KMS-11 (cell line): ENCODE results near the gene DHRS3.
"Not testable (repeated sequence)": the region's sequence is repeated elsewhere in the genome, so short reads cannot be mapped to it uniquely, and the experiment has no call there.

ENCODE experiments used
- H2AFZ ChIP-seq: fragments of 200-600 bp; sonication (generic); 2 replicates; pipeline ENCODE4 v1.6.1; 2016; ENCODE audit warnings: antibody characterized with exemption, mixed run types, low read depth
- H3K27ac ChIP-seq: fragments of 200-600 bp; sonication (generic); 2 replicates; pipeline ENCODE4 v1.6.1; 2016; ENCODE audit warnings: mild to moderate bottlenecking, mixed run types
- H3K27me3 ChIP-seq: fragments of 200-600 bp; sonication (generic); 2 replicates; pipeline ENCODE4 v1.6.1; 2017; ENCODE audit warnings: mild to moderate bottlenecking, low read depth, mixed run types, moderate library complexity; ENCODE audit not compliant: insufficient read depth
- H3K36me3 ChIP-seq: fragments of 200-600 bp; sonication (generic); 2 replicates; pipeline ENCODE4 v1.6.1; 2017; ENCODE audit warnings: mild to moderate bottlenecking, mixed run types; ENCODE audit not compliant: insufficient read depth
- H3K4me1 ChIP-seq: fragments of 200-600 bp; sonication (generic); 2 replicates; pipeline ENCODE4 v1.6.1; 2016; ENCODE audit warnings: mild to moderate bottlenecking, low read depth, mixed run types; ENCODE audit not compliant: poor library complexity, severe bottlenecking
- H3K4me2 ChIP-seq: fragments of 200-600 bp; sonication (generic); 2 replicates; pipeline ENCODE4 v1.7.0; 2016; ENCODE audit warnings: mild to moderate bottlenecking, mixed run types
- H3K4me3 ChIP-seq: fragments of 200-600 bp; sonication (generic); IDR thresholded peaks from 2 replicates; pipeline ENCODE4 v1.6.1; 2017; ENCODE audit warnings: low read depth, low read length, mixed read lengths; ENCODE audit not compliant: insufficient read depth
- H3K79me2 ChIP-seq: fragments of 200-600 bp; sonication (generic); 2 replicates; pipeline ENCODE4 v1.6.1; 2016; ENCODE audit warnings: low read depth, mixed run types; ENCODE audit not compliant: insufficient read depth
- H3K9ac ChIP-seq: fragments of 200-600 bp; sonication (generic); 2 replicates; pipeline ENCODE4 v1.6.1; 2016; ENCODE audit warnings: mild to moderate bottlenecking, mixed run types
- H4K20me1 ChIP-seq: fragments of 200-600 bp; sonication (generic); 2 replicates; pipeline ENCODE4 v1.6.1; 2016; ENCODE audit warnings: mild to moderate bottlenecking, mixed run types; ENCODE audit not compliant: insufficient read depth
- TF ChIP-seq, protein P1 (sequence below): fragments of 200-600 bp; sonication (generic); conservative IDR thresholded peaks from 2 replicates; pipeline ENCODE4 v1.6.1; 2017; ENCODE audit warnings: low read depth, mild to moderate bottlenecking, antibody characterized with exemption, low read length, moderate library complexity, mixed read lengths

DHRS3 gene

GRCh38 chr1:12648741-12649140 is 30.7 kb upstream of the DHRS3 start:
- Histone ChIP-seq H3K27me3 (peaks cover 7% of the 10 kb centered on the region; the same call in 1 of the 2 replicates), H3K4me2 (no peak overlapping the region), H2AFZ (no peak overlapping the region), H3K4me3 (no peak overlapping the region), H3K4me1 (no peaks in the 10 kb centered on the region), H3K27ac (no peak overlapping the region), H3K79me2 (no peaks in the 10 kb centered on the region), H4K20me1 (no peaks in the 10 kb centered on the region), H3K36me3 (no peaks in the 10 kb centered on the region), H3K9ac (no peak overlapping the region)
- TF ChIP-seq, protein P1, sequence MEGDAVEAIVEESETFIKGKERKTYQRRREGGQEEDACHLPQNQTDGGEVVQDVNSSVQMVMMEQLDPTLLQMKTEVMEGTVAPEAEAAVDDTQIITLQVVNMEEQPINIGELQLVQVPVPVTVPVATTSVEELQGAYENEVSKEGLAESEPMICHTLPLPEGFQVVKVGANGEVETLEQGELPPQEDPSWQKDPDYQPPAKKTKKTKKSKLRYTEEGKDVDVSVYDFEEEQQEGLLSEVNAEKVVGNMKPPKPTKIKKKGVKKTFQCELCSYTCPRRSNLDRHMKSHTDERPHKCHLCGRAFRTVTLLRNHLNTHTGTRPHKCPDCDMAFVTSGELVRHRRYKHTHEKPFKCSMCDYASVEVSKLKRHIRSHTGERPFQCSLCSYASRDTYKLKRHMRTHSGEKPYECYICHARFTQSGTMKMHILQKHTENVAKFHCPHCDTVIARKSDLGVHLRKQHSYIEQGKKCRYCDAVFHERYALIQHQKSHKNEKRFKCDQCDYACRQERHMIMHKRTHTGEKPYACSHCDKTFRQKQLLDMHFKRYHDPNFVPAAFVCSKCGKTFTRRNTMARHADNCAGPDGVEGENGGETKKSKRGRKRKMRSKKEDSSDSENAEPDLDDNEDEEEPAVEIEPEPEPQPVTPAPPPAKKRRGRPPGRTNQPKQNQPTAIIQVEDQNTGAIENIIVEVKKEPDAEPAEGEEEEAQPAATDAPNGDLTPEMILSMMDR: no peak

DNA sequence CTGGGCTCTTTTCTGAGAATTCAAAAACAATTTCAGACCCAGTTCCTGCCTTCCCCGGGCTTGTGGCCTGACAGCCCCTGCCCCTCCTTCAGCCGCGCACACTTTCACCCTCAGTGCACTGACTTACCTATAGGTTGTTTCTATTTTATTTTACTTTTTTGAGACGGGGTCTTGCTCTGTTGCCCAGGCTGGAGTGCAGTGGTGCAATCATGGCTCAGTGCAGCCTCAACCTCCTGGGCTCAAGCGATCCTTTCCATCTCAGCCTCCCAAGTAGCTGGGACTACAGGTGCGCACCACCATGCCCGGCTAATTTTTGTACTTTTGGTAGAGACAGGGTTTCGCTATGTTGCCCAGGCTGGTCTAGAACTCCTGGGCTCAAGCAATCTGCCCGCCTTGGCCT is 27.4 kb upstream of the DHRS3 start:
- not testable (repeated sequence) for H3K27me3 ChIP-seq, H3K4me2 ChIP-seq, H4K20me1 ChIP-seq, H3K4me1 ChIP-seq, H3K36me3 ChIP-seq, H3K79me2 ChIP-seq, H3K9ac ChIP-seq, H2AFZ ChIP-seq, H3K4me3 ChIP-seq, H3K27ac ChIP-seq

DNA sequence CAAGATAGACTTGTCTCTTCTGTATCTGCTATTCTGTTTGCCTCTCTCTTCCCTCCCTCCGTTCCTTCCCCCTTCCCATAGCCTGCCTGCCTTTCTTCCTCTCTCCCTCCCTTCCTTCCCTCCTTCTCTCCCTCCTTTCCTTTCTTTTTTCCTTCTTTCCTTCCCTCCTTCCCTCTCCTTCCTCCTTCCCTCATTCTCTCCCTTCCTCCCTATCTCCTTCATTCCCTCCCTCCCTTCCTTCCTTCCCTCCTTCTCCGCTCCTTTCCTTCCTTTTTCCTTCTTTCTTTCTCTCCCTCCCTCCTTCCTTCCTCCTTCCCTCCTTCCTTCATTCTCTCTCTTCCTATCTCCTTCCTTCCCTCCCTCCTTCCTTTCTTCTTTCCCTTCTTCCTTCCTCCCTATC is 26.8 kb upstream of the DHRS3 start:
- Histone ChIP-seq H4K20me1 (no peaks in the 10 kb centered on the region), H3K4me3 (no peak overlapping the region), H3K36me3 (no peaks in the 10 kb centered on the region), H3K27me3 (peaks cover 3% of the 10 kb centered on the region; the same call in 1 of the 2 replicates), H3K4me1 (no peaks in the 10 kb centered on the region), H3K27ac (no peak overlapping the region), H3K79me2 (no peaks in the 10 kb centered on the region), H3K4me2 (no peak overlapping the region), H3K9ac (no peak overlapping the region), H2AFZ (no peak overlapping the region)
- TF ChIP-seq, protein P1: no peak

DNA sequence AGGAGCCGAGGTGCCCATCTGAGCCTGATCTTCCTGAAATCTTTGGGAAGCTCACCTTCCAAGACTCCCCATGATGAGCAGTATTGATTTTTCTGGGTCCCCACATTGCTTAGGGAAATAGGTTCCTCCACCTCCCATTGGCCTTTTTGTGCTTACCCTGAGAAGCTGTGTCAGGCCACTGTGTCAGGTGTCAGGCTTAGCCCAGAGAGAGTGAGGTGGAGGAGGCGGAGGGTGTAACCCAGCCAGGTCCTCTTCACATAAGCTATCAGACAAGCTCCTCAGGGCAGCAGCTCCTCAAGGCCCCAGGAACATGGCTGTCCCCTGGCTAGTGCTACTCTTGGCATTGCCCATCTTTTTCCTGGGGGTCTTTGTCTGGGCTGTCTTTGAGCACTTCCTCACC is 26.2 kb upstream of the DHRS3 start:
- Histone ChIP-seq H3K9ac (no peak overlapping the region), H3K27me3 (peaks cover 3% of the 10 kb centered on the region; the same call in 1 of the 2 replicates), H3K79me2 (no peaks in the 10 kb centered on the region), H4K20me1 (no peaks in the 10 kb centered on the region), H2AFZ (no peak overlapping the region), H3K4me2 (no peak overlapping the region), H3K27ac (no peak overlapping the region), H3K4me3 (no peak overlapping the region), H3K4me1 (no peaks in the 10 kb centered on the region), H3K36me3 (no peaks in the 10 kb centered on the region)
- TF ChIP-seq, protein P1: no peak

- no peak within 1 kb of the TSS for H3K27ac ChIP-seq
- TF ChIP-seq, protein P1: no peak
- no peaks in the 10 kb centered on the region for H4K20me1 ChIP-seq
- no peaks in the 10 kb centered on the region; the same call in 1 of the 2 replicates for H3K27me3 ChIP-seq
- H3K79me2 ChIP-seq: no peaks in the 10 kb centered on the region
- H3K9ac ChIP-seq: no peak within 1 kb of the TSS
- H3K4me2 ChIP-seq: no peak within 1 kb of the TSS
- no peaks in the 10 kb centered on the region for H3K36me3 ChIP-seq
- H2AFZ ChIP-seq: no peak within 1 kb of the TSS
- H3K4me1 ChIP-seq: no peaks in the 10 kb centered on the region
- H3K4me3 ChIP-seq: no peak within 1 kb of the TSS
Observed at GRCh38 chr1:12643785-12644184, 25.8 kb upstream of the DHRS3 start, which contains the start of gene AADACL4. Gene AADACL4 (plus strand): TSS chr1:12644085. CDS start chr1:12644547, 462 bp downstream.
